ENCODE data around the gene LCOR. TPM values are rescaled to one million over a fixed set of nuclear protein-coding genes. Genes with fewer than 3 reads are reported as not detected.

The LCOR gene
- total RNA-seq, 1 donor from 2014 or later = 29.4 TPM

GRCh38 chr10:96917628-96918027 is 85.5 kb downstream of the LCOR start:
- H3K36me3 Mint-ChIP-seq (ENCODE audit: low read depth) = peaks cover 11% of the 10 kb centered on the region
- TF ChIP-seq CTCF (IDR thresholded peaks at IDR 0.05) = no peak

GRCh38 chr10:96918214-96919002 is 86.3 kb downstream of the LCOR start:
- H3K36me3 Mint-ChIP-seq (ENCODE audit: low read depth) = peaks cover 11% of the 10 kb centered on the region
- no peaks in the 10 kb centered on the region for H3K27me3 Mint-ChIP-seq (ENCODE audit: low read depth)
- H3K4me3 Mint-ChIP-seq (ENCODE audit: unreplicated experiment) = no peak overlapping the region
- H3K27ac Mint-ChIP-seq (ENCODE audit: unreplicated experiment) = no peak overlapping the region
- no peak for DNase-seq (ENCODE audit: low spot score)
- TF ChIP-seq CTCF (IDR thresholded peaks at IDR 0.05) = no peak
- H3K9me3 Mint-ChIP-seq (ENCODE audit: low read depth) = no peaks in the 10 kb centered on the region
- peaks cover 3% of the 10 kb centered on the region for H3K4me1 Mint-ChIP-seq (ENCODE audit: low read depth)

More at GRCh38 chr10:96917628-96918027, 85.5 kb downstream of the LCOR start:
- DNase-seq (ENCODE audit: low spot score) = no peak
- no peak overlapping the region for H3K4me3 Mint-ChIP-seq (ENCODE audit: unreplicated experiment)
- H3K9me3 Mint-ChIP-seq (ENCODE audit: low read depth) = no peaks in the 10 kb centered on the region
- H3K27me3 Mint-ChIP-seq (ENCODE audit: low read depth) = no peaks in the 10 kb centered on the region
- H3K27ac Mint-ChIP-seq (ENCODE audit: unreplicated experiment) = no peak overlapping the region
- peaks cover 3% of the 10 kb centered on the region for H3K4me1 Mint-ChIP-seq (ENCODE audit: low read depth)

- no peaks in the 10 kb centered on the region for H3K27me3 Mint-ChIP-seq (ENCODE audit: low read depth)
- peaks cover 9% of the 10 kb centered on the region for H3K36me3 Mint-ChIP-seq (ENCODE audit: low read depth)
- H3K4me1 Mint-ChIP-seq (ENCODE audit: low read depth) = peaks cover 16% of the 10 kb centered on the region
- H3K4me3 Mint-ChIP-seq (ENCODE audit: unreplicated experiment) = no peak overlapping the region
- TF ChIP-seq CTCF (IDR thresholded peaks at IDR 0.05) = no peak
- no peaks in the 10 kb centered on the region for H3K9me3 Mint-ChIP-seq (ENCODE audit: low read depth)
- H3K27ac Mint-ChIP-seq (ENCODE audit: unreplicated experiment) = no peak overlapping the region
- DNase-seq (ENCODE audit: low spot score) = no peak
Measured at GRCh38 chr10:96919785-96920430, 87.8 kb downstream of the LCOR start.

- H3K9me3 Mint-ChIP-seq (ENCODE audit: low read depth) = no peaks in the 10 kb centered on the region
- TF ChIP-seq CTCF (IDR thresholded peaks at IDR 0.05) = no peak
- no peak overlapping the region for H3K27ac Mint-ChIP-seq (ENCODE audit: unreplicated experiment)
- H3K27me3 Mint-ChIP-seq (ENCODE audit: low read depth) = no peaks in the 10 kb centered on the region
- no peak for DNase-seq (ENCODE audit: low spot score)
- H3K4me1 Mint-ChIP-seq (ENCODE audit: low read depth) = peaks cover 16% of the 10 kb centered on the region
- H3K4me3 Mint-ChIP-seq (ENCODE audit: unreplicated experiment) = no peak overlapping the region
- peaks cover 7% of the 10 kb centered on the region for H3K36me3 Mint-ChIP-seq (ENCODE audit: low read depth)
Measured at GRCh38 chr10:96921655-96922054, 89.6 kb downstream of the LCOR start.

- no peak for DNase-seq (ENCODE audit: low spot score)
- peak overlapping the region; percentile 32 for H3K27ac Mint-ChIP-seq (ENCODE audit: unreplicated experiment)
- H3K36me3 Mint-ChIP-seq (ENCODE audit: low read depth) = peaks cover 4% of the 10 kb centered on the region
- H3K4me1 Mint-ChIP-seq (ENCODE audit: low read depth) = peaks cover 16% of the 10 kb centered on the region
- no peak for TF ChIP-seq CTCF (IDR thresholded peaks at IDR 0.05)
- peaks cover 5% of the 10 kb centered on the region for H3K9me3 Mint-ChIP-seq (ENCODE audit: low read depth)
- no peak overlapping the region for H3K4me3 Mint-ChIP-seq (ENCODE audit: unreplicated experiment)
- H3K27me3 Mint-ChIP-seq (ENCODE audit: low read depth) = no peaks in the 10 kb centered on the region
Measured at GRCh38 chr10:96922978-96923948, 91.2 kb downstream of the LCOR start.
